Measurements from ENCODE around the gene VANGL2.

Gene VANGL2

DNA sequence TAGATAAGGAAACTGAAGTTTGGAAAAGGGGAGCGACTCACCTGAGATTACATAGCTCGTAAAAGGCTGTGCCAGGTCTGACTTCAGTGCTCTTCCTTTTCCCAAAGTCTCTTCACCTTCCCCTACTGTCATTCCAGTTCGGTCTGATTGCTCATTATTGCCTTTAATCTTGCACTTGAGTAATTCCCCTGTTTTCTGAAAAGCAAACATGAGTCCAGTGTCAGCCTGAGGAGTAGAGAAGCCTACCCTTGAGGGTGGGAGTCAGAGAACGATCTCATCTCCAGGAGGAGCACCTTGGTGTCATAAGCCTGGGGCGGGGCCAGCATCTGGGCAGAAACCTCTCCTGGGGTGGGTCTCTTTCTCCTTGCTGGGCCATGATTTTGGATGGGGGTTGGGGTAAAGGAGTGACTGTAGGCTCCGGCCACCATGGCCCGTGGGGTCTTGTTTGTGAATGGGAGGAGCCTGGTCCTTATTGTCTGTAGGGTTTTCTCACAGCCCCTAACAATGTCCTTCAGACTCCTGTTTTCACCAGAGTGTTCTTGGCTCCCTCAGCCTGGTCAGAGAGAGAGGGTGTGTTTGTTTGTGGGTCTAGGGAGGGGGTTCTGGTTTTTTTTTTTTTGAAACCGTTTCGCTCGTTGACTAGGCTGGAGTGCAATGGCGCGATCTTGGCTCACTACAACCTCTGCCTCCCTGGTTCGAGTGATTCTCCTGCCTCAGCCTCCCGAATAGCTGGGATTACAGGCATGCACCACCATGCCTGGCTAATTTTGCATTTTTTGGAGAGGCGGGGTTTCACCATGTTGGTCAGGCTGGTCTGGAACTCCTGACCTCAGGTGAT lies 6.0 kb downstream of the VANGL2 start:
- DNase-seq: no peak

DNA sequence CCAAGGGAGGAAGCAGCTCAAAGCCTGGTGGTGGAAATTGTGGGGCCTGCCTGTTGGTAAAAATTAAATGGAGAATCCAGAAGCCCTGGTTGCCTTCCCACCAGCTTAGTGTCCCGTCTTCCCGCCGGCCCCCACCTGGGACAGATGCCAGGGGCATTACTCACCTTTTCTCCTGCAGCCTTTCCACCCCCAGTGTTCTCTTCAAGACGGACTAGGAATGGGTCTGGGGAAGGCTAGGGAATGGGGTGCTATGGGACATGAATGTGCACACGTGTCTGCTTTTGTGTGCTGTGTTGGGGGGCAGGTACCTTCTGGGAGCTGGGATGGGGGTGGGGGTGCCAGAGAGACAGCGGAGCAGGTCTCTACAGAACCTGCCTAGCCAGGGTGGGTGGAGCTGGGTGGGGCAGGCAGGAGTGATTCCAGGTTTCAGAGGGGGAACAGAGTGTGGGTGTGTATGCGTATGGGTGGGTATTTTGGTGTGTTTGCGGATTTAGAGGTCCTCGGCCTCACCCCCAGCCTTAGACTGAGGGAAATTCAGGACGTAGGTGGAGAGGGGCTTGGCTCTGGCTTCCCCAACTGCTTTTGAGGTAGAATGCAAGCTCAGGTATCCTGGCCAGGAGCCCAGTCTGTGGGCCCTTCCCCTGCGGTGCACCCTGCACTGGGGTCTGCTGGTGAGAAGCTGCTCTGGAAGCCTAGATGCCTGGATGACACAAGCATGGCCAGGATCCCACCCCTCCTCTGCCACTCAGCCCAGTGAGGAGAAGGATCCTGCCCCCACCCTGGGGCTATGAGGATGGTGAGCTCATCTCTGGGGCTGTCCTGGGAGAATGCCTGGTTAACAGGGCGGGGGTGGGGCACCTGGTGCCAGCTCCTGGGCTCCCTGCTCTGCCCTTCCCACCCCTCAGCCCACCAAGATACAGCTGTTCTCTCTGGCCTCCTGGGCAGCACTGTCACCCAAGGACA lies 7.8 kb downstream of the VANGL2 start:
- no peak for DNase-seq

DNA sequence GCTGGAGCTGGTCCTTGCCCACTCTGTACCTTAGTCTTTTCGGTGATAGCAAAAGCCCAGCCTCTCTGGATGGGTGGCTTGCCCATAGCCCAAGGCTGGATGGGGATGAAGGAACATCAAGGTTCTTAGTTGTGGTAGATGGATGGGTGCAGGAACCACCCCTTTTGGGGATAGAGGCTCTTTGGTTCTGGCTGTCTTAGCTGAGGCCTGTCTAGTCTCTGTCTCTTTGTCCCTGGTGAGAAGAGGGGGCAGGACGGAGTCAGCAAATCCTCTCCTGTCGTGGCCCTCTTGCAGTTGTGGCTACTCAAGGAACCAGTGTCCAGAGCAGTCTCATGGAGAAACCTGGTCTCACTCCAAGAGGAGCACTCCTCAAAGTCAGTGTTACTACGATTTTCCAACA lies 8.5 kb downstream of the VANGL2 start:
- DNase-seq: no peak

DNA sequence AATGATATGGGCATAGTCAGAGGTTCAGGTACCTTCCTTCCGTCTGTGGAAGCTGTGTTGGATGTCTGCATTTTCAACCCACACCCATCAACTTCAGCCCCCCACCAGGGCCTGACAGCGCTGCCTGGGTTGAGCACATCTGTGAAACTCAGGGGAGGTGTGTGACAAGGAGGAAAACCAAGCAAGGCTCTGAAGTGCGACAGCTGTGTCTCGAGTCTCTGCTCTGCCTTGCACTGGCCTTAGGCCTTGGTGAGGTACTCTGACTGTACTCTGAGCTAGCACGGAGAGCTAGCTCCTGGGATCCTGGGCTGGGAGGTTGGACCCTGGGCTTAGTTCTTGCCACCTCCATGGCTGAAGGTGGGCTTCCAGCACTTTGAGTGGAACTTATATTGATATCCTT lies 9.1 kb downstream of the VANGL2 start:
- DNase-seq: no peak

DNA sequence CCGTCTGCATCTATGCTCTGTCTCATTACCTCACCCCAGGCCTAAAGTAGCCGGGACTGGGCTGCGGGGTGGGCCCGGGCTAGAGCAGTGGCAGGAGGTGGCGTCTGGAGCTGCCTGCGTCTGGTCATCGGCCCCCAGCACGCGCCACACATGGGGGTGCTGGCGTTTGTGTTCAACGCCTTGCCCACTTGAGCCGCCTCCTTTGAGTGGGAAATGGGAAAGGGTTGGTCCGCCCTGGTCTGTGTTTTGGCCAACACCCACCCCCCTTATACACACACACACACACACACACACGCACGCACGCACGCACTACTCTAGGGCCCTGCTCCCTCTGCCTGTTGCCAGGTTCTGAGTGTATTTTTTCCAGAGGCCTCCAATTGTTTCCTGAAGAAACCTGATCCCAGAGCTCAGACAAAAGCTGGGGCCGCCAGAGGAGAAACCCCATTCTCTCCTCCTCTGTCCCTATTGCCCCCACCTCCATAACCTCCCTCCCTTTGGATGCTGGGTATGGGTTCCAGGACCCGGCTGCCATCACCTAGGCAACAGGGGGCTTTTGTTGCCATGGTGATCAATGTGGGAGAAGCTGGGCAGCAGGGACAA lies 10.1 kb downstream of the VANGL2 start:
- no peak for DNase-seq

DNA sequence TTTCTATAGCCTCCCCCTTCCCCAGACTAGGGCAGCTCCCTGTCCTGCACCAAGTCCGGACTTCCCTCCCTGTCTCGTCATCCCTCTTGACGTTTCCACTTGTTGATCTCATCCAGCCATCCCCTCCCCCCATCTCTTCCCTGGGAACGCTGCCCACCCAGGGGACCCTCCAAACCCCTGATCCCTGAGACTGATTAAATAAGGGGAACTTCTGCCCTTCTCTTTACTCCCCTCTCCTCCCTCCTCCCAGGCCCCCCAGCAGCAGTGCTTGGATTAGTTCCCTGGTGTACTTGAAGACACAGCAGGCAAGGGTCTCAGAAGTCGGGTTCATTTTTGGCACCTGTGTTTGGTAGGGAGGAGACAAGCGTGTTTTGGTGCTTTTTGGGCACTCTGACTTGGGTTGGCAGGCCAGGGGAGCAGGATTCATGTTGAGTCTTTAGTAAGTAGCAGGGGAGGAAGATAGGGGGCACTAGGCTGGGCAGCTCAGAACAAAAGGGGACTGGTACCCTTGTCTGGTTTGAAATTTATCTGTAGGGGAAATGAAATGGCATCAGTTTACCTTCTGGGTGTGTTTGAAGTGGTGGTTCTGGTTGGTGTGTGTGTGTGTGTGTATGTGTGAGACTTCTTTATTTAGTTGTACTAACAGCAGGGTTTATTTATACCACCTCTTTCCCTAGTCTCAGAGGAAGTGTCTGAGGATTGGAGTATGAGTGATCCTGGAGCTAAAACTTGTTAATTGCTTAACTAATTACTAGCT lies 11.1 kb downstream of the VANGL2 start:
- DNase-seq: no peak

DNA sequence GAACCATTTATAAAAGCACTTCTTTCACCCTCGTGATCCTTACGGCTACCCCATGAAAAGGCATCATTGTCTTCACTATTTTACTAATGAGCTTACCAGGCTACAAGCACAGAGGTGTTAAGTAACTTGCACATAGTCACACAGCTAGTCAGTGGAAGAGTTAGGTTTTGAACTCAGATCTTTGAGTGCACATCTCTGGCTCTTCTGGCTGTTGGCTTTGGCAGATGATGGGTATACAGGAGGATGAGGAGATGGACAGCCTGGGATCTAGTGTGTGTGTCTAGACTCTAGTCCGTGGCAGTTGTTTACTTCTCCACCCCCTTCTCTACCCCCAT lies 11.6 kb downstream of the VANGL2 start:
- DNase-seq: no peak

DNA sequence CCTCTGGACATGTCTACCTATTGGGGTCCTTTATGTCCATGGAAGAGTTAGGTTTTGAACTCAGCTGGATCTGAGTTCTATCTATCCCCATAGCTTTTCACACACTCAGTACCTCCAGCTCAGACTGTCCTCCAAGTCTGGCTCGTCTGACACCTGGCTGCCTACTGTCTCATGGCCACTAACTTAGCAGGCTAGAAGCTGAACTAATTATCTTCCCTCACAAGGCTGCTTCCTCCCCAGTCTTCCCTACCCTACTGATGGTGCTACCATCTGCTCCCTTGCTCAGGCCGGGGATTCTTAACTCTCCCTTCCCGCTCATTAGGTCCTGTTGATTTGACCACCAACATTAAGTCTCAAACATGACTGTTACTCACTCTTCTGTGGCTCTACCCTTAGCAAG lies 13.4 kb downstream of the VANGL2 start:
- no peak for DNase-seq

DNA sequence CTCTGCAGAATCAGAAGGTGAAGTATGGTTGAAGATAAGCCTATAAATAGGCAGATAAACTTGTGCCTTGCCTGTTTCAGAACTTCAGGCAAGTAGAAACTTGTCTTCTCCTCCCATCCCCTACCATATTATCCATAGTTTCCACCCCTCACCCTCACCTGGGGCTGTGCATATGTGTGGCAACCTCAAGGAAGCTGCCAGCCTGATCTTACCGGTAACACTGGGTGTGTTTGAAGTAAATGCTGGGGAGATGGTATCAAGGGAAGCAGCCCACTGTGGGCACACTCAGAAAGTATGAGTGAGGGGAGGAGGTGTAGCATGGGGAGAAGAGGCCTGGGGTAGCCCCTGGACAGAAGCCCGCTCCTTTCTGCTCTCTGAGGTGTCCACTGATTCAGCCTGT lies 14.5 kb downstream of the VANGL2 start:
- no peak for DNase-seq

DNA sequence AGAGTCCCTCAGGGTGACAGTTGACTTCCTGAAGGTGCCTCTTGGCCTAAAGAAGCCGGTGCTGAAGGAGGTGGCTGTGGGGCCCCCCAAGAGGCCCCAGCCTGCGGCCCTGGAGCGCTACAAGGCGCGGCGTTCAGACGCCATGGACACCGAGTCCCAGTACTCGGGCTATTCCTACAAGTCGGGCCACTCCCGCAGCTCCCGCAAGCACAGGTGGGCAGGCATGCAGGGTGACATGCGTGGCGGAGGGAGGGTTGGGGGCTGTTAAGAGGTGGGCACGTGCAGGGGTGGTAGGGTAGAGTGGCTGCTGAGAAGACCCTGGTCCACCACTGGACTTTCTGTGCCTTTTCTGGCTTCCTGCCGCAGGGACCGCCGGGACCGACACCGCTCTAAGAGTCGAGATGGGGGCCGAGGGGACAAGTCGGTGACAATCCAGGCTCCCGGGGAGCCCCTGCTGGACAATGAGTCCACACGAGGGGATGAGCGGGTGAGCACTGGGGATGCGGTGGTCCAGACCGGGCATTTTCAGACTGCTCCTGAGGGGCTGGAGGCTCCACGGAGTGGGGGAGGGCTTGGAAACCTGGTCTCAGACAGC lies 15.4 kb downstream of the VANGL2 start:
- DNase-seq: no peak

DNA sequence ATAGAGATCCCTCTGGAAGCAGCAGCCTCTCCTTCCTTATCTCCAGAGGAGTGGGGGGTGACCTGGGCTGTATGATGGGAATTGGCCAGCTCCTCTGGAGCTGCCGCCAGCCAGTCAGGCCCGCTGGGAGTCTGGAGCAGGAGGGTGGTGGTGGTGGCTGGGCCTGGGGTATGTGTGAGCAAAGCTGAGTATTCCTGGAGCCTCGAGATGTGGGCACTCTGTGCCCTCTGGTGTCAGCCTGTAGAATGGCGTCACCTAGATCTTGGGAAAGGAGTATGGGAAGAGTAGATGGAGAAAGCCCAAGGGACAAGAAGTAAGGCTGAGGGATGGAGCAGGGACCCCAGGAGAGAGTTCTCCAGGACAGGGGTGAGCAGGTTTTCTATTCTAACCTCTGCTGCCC lies 16.0 kb downstream of the VANGL2 start:
- DNase-seq: peak; percentile 48 to 57 (median 51)

DNA sequence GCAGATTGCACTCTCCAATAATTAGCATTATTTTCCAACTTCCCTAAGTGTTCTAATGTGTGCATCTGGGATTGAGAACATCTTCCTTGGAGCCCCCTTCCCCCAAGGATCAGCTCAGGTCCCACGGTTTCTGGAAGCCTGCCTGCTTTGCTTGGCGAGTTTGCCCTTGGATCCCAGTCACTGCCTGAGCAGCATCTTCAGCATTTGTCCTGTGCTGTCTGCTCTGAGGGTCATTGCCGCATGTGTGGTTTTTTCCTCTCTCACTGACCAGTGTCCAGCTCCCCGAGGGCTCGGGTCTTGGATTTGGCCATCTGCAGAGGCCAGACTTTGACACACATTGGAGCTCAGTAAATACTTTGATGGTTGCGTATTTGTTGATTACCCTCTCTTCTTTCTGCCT lies 18.1 kb downstream of the VANGL2 start:
- no peak for DNase-seq

DNA sequence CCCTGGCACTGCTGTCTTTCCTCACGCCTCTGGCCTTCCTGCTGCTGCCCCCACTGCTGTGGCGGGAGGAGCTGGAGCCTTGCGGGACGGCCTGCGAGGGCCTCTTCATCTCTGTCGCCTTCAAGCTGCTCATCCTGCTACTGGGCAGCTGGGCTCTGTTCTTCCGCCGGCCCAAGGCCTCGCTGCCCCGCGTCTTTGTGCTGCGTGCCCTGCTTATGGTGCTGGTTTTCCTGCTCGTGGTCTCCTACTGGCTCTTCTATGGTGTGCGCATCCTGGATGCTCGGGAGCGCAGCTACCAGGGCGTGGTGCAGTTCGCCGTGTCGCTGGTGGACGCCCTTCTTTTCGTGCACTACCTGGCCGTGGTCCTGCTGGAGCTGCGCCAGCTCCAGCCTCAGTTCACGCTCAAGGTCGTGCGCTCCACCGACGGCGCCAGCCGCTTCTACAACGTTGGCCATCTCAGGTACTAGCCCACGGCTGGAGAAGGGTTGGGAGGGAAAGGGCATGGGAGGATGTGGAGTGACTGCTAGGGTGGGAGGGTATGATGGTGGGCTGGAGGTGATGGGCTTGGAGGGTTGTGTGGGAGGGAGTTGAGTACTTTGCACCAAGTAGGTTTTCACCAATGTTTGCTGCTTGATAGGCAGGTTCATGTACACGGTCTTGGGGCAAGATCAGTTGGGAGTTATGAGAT lies 18.9 kb downstream of the VANGL2 start:
- DNase-seq: no peak

DNA sequence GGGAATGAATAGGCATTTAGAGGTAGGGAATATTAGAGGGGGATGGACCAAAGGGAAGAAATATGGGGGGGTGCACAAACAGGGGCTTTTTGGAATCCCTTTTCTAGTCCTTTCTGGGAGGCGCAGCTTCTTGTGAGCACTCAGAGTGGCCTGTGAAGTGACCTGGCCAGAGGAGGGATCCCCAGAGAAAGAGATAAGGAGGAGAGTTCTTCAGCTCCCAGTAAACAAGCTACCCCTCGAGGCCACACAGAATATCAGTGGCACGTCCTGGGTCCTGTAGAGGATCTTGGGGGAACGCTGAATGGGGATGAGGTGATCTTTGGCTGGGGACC lies 19.4 kb downstream of the VANGL2 start:
- no peak for DNase-seq

DNA sequence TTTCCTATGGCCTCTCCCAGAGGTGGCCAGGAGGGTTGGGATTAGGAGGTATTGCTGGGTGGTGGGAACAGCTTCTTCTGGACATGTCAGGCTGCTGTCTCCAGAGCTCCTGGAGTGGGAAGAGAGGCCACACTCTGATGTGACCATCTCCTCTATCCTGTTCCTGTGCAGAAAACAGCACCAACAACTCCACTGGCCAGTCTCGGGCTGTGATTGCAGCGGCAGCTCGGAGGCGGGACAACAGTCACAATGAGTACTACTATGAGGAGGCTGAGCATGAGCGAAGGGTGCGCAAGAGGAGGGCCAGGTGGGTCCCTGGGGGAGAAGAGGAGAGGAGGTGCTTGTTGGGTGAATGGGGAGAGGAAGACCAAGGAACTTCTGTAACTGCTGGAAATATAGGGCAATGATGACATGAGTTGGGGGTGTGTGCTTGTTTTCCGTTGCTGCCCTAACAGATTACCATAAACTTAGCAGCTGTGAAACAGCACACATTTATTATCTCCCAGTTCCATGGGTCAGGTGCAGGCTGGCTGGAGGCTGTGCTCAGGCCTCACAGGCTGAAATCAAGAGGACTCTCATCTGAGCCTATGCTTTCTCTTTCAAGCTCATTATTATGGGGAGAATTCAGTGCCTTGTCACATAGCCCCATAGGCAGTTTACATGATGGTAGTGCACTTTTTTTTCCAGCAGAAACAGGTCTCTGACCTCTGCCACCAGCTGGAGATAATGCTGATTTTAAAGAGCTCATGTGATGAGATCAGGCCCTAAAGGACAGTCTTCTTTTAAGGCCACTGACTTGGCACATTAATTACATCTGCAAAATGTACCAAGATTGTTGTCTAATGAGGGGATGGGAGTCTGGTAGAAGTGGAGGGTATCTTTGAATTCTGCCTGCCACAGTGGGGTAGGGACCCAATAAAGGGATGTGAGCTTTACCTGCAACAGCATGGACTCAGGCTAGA lies 20.8 kb downstream of the VANGL2 start:
- DNase-seq: no peak

DNA sequence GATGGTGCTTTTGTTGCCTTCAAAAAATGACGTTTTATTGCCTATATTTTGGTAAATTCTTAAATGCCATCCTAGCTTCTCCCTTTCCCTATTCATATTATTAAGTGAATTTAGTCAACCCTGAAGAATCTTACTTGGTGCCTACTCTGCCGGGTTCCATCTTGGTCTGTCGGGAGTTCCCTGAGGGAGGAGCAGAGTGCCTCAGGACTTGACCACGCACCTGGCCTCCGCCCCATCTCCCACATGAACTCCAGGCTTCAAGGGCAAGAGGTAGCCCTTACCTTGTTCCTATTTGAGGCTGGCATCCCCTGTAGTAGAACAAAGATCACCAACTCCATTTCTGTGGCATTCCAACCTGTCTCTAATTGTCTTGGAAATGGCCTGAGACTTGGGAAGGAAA lies 21.5 kb downstream of the VANGL2 start:
- DNase-seq: no peak

DNA sequence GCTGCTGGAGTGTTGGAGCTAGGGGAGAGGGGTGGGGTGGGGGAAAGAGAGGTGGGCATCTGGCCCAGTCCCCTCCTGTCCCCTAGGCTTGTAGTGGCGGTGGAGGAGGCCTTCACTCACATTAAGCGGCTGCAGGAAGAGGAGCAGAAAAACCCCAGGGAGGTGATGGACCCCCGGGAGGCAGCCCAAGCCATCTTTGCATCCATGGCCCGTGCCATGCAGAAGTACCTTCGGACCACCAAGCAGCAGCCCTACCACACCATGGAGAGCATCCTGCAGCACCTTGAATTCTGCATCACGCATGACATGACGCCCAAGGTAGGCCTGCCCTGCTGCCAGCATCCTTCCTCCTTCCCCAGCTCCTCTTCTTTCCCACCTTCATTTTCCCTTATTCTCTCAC lies 23.6 kb downstream of the VANGL2 start:
- DNase-seq: no peak

DNA sequence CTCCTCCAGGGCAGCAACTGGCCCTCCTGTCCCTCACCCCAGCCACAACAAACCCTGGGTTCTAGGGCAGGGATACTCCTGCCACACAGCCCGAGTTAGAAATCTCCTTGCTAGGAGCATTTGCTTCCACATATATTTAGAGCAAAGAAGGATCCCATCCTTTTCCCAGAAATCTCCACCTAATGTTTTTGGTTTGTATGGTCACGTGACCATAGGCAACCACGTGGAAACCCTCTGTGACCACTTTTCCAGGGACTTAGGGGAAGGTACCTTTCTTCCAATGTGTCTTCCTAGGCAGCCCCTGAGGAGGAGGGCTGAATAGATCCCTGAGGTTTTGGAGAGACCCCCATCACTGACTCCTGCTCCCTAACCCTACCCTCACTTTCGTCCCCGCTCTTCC lies 25.5 kb downstream of the VANGL2 start:
- no peak for DNase-seq

DNA sequence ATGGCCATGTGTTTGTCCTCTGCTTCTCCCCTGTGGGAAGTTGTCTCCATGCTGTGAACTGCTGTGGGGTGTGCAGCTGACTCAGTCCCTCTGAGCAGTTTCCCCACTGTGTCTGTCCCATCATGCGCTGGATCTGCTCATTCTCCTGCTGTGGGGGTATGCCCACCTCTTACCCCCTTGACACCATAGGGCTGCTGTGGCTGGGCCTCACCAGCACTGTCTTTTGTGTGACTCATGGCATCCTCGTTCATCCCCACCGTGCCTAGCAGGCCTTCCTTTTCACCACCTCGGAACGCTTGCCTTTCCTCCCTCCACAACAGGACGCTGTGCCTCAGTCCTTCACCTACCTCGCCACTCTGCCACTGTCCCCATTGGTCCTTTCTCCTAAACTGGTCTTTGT lies 27.3 kb downstream of the VANGL2 start:
- DNase-seq: peak; percentile 35 to 56 (median 39)

DNA sequence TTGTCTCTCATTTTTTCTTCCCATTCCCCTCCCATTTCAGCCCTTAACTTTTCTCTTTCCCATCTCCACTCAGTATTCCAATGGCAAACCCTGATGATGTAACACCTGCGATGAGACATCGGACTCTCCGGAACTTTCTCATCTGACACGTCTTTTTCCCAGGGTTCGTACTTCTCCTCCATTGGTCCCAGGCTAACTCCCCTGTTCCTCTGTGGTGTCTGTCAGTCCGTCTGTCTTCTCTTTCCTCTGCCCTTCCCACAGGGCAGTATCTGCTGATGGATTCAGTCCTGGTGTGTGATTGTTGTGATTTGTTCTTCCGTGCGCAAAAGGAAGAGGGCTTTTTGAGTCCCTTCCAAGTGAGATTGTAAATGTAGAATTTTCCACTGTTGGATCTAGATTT lies 27.7 kb downstream of the VANGL2 start:
- peak; percentile 12 to 34 (median 23) for DNase-seq

DNA sequence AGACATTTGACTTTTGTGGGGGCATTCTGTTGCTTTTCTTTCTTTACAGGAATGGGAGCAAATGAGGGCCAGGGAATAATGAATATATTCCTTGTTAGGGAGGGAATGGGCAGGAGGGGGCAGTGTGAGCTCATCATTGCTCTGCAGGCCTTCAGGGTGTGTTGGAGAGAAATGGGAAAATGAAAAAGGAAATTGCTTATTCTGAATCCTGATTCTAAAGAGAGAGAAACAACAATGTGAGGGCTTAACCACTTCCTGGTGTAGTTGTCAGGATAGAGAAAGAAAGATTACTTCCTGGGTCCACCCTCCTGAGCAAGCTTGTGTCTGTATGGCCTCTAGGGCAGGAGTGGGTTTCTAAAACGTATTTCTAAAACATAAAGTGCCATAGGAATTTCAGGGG lies 28.3 kb downstream of the VANGL2 start:
- peak; percentile 84 to 87 (median 86) for DNase-seq
